Measurements from ENCODE around the gene LEPR.
A peak's percentile ranks its signal among the peaks of the same experiment; 100 is the strongest.

The LEPR gene

DNA sequence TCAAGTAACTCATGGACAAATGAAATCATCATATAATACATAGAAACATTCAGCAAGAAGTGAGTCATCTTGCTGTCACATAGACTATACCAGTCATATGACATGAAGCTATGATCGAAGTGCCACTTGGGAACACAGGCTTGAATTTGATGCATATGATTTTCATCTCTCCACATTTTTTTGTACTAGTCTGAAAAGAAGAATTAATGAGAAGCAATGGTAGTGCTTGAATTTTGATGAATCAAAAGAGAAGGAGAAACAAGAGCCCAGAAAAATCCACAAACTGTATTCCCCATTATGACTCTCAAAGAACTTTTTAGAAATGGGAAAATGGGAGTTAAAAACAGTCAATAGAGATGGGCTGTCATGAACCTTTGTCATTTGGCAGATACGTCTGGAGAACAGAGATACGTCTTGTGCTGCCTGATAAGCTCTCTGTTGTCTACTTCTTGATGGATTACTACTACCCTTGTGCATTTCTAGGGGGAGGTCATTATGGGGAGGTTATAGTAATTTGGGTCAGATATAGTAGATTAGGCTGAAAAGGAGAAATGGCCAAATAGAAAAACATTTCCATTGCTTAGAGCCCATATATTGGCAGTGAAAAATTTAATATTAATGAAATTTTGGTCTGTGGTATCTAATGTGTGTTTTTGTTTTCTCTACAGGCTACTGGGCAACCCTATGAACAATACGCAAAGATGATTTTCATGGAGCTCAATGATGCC is 8.0 kb upstream of the LEPR start:
- no peak for DNase-seq (ENCODE audit: low read depth in 2 of 2)

DNA sequence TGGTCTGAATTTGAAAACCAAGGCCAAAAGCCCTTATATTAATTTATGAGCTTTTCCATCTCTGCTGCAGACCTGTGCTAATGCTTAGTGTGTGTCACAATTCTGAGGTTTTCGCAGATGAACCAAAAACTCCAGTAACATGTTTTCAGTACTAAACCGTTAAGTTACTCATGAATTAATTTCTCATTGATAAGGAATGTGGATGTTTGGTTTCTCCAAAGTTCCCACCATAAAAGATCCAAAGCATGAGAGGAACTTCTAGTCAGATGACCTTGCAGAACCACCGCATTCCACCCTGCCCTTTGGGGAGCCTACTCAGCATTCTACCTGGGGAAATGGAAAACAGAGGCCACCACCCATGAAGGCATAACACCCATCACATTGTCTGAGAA is 7.5 kb upstream of the LEPR start:
- DNase-seq (ENCODE audit: low read depth in 2 of 2): no peak

DNA sequence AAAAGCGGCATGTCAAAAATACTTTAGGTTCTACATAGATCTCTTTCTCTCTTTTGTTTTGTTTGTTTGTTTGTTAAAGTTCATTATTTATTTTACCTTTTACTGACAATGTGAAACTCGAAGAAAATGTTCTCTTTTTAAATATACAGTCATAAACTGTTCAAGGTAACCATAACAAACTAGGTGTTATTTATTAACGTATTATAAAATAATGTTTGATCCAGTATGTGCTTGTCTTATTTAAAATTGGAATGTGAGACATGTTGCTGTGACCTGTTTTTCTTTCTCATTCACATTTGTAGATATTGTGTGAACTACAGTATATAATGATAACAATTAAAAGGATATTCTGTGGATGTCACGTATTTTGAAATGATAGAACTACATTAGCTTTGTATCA is 5.9 kb upstream of the LEPR start:
- DNase-seq (ENCODE audit: low read depth in 2 of 2): no peak

- DNase-seq (ENCODE audit: low read depth in 2 of 2): no peak
These were observed 3.7 kb upstream of the LEPR start for GRCh38 chr1:65416767-65417166.

DNA sequence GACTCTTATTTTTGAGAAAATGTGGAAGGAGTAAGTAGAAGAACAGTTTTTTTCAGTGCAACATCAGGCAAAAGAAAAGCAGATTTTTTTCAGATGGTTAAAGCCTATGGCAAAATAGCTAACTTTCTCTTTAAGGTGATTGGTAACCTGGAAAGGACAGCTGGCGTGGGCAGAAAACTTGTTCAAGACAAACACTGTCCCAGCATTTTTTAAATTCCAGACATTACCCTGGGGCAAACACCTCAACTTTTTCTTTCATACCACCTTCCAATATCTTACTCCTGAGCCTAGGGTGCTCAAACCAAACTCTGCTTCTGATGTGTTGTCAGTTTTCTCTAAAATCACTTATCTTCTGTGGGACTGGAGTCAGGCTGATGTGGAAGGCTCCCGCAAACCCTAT is 2.7 kb upstream of the LEPR start:
- no peak for DNase-seq (ENCODE audit: low read depth in 2 of 2)

DNA sequence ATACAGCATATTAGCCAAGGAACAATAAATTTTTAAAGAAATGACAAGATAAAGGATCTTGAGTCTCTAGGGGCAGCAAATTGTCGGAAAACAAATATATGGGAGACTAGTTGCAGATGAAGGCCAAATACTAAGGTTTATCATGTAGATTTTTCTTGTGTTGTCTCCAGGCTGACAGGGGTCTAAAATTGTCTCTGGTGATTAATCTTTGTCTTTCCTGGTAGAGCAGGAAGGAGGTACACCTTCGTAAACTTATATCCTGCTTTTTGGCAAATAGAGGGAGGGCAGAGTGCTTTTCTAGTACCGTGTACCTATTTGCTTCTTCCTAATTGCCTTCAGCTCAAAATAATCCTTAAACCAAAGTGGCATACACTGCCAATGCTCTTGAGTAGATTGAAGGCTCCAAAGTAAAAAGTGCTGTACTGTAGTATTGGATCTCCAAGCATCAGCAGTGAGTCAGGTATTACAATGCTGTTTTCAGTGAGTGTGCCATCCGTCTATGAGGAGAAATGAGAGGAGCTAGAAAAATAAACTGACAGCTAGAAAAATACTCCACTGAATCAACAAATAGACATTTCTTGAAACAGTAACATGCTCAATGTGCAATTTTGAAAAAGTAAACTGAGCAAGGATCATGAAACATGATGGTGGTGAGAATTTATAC is 1.8 kb upstream of the LEPR start:
- DNase-seq (ENCODE audit: low read depth in 2 of 2): no peak

DNA sequence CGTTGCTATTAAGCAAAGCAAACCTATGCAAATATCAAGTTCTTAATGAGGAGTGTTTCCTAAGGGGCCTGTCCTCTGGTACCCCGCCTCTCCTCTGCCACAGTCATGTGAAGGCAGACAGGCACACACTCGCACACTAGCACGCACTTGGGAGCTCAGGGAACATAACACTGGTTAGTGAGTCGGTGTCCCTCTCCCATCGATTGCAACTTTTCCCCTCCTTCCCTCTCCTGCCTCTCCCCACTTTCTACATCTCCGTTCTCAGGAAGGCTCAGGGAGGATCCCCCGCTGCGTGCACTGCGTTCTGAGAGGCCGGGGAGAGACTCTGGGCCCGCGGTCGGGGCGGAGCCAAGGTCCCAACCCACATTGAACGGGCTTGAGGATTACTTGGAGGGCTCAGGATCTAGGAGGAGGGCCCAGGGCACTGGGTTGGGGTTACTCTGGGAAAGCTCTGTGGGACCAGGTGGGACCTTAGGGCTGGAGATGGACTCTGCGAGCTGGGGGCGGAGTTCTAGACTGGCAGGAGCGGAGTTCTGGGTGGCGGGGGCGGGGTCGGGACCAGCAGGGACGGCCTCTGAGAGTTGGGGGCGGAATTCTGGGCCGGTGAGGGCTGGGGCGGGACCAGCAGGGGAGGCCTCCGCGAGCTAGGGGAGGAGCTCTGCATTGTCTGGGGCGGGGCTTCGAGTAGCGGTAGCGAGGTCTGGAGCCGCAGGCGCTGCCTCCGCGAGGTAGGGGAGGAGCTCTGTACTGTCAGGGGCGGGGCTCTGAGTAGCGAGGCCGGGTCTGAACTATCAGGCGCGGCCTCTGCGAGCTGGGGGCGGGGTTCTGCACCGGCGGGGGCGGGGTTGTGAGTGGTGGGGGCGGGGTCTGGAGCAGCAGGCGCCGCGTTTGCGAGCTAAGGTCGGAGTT is 533 bp upstream of the LEPR start:
- DNase-seq (ENCODE audit: low read depth in 2 of 2): peak; percentile 98

DNA sequence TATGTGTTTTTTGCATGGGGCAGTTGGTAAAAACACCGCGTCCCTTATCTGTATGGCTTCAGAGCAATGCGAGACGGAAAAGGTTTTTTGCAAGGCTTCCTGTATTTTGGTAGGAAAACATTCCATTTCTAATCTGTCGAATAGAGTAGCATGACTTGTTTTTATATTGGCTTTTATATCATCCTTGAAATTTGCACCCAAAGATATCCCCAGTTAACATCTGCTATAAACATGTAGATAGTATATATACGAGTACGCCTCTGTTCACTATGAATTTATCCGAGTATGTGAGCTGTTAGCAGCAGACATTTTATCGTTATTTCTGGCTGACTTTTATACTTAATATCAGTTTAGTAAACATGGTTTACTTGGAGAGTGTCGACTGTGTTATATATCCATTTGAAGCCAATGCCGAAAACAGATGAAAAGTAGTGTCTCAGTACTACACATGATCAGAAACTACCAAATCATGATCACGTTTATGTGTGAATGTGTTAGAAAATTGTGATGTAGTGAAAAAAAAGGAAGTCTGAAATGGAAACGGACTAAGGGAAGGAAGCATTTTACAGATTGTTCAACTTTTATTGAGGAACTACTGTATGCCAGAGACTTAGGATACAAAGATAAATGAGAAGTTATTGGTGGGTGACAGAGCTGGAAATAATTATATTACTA is 1.0 kb downstream of the LEPR start:
- DNase-seq (ENCODE audit: low read depth in 2 of 2): no peak

DNA sequence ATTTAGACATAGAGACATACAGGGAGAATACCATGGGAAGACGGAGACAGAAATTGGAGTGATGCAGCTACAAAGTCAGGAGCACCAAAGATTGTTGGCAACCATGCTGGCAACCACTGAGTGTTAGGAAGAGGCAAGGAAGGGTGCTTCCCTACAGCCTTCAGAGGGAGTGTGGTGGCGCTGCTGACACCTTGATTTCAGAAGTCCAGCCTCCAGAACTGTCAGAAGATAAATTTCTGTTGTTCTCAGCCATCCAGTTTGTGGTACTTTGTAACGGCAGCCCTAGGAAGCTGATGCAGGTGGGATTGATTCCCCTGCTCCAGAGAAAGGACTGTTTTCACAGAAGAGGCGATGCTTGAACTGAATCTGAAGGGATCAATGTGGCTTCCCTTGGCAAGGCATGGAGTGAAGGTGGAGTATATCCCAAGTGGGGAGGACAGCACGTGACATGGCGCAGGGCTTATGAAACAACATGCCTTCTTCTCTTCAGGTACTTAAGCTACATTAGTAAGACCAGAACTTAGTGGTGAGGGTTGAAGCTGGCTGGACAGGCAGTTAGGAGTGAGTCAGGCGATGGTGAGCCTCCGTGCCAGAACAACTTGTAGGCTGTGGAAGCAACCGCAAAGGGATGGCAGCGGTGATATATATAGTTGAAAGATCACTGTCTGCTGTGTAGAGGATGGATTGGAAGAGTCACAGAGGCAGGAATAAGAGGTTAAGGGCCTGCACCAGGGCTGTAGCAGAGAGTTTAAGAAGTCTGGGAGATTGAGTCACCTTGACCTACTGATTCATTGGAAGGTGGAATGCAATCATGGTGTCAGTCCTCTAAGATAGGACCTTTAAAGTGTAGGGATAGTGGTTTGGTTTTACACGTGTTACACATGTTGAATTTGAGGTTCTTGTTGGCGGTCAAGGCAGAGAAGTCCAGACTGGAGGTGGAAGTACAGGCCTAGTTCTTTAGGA is 2.1 kb downstream of the LEPR start:
- DNase-seq (ENCODE audit: low read depth in 2 of 2): no peak

DNA sequence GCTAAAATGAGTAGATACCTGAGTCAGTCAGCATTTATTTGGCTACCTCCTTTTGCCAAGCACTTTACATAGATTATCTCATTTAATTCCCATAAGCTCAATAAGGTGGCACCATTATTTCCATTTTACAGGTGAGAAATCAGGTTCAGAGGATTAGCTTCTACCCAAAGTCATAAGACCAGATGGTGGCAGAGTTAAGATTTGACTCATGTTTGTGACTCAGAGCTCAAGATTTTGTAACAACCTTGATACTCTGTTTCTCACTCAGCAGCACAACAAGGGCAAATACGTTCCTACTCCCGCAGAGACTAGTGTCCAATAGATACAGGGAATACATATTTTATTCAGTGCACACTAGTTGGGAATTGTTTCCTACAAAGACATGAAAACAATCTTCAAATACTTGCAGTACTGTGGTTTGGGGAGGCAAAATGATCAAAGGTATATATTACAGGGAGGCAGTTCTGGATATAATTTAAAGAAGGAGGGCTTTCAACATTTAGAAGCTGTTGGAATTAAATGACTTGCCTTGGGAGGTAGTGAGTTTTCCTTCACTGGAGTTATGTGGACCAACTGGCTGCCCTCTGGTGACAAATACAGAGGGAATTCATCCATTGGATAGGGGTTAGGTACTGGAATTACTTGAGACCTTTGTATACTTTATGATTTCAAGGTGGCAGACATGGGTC is 3.6 kb downstream of the LEPR start:
- DNase-seq (ENCODE audit: low read depth in 2 of 2): no peak

DNA sequence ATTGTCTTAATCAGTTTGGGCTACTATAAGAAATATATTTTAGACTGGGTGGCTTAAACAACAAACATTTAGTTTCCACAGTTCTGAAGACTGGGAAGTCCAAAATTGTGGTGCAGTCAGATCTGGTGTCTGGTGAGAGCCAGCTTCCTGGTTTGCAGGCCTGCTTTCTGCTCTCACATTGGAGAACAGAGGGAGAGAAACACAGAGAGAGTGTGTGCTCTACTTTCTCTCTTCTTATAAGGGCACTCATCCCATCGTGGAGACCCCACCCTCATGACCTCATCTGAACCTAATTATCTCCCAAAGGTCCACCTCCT is 4.1 kb downstream of the LEPR start:
- DNase-seq (ENCODE audit: low read depth in 2 of 2): no peak

- no peak for DNase-seq (ENCODE audit: low read depth in 2 of 2)
These were observed 4.5 kb downstream of the LEPR start for GRCh38 chr1:65425006-65425405.

DNA sequence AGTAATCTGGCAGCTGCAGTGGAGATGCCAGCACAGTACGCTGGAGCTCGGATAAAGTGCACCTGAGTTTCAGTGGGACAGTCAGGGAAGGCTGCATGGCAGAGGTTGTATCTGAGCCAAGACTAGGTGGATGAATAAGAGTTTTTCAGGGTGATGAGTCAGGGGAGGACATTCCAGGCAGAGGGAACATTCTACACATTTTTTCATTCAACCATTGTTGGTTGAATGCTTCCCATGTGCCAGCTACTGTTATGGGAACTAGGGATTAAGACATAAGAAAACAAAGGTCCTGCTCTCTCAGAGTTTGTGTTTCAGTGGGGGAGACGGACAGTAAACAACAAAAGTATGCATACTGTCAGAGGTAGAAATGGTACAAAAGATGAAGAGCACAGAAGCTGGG is 5.2 kb downstream of the LEPR start:
- no peak for DNase-seq (ENCODE audit: low read depth in 2 of 2)

DNA sequence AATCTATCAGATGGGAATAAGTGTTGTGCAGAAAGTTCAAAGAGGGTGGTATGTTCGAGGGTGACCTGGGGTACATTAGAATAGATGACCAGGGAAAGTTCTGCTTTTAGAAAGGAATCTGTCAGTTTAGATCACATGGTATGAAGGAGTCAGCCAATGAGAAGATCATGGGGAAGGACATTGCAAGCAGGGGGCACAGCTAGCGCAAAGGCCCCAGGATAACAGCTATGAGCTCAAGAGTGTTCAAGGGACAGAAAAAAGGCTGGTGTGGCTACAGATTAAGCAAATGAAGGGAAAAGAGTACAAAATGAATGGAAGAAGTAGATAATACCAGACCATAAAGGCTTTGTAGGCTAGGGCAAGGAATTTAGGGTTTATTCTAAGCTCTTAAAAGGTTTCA is 8.6 kb downstream of the LEPR start:
- DNase-seq (ENCODE audit: low read depth in 2 of 2): no peak

DNA sequence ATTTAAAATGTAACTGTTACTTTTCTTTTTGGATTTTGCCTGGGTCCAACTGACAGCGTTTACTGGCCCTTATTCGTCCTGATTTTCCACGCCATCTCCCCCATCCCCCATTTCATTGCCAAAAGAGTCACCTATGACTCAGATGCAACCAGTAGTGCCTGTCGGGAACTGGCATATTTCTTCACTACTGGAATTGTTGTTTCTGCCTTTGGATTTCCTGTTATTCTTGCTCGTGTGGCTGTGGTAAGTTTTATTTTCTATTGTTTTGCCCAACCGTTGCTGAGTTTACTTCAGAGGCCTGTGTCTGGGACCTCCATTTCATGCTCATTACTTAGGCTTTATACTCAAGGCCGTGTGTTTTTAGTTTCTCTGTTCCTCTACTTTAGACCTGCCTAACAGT is 9.3 kb downstream of the LEPR start:
- DNase-seq (ENCODE audit: low read depth in 2 of 2): no peak

DNA sequence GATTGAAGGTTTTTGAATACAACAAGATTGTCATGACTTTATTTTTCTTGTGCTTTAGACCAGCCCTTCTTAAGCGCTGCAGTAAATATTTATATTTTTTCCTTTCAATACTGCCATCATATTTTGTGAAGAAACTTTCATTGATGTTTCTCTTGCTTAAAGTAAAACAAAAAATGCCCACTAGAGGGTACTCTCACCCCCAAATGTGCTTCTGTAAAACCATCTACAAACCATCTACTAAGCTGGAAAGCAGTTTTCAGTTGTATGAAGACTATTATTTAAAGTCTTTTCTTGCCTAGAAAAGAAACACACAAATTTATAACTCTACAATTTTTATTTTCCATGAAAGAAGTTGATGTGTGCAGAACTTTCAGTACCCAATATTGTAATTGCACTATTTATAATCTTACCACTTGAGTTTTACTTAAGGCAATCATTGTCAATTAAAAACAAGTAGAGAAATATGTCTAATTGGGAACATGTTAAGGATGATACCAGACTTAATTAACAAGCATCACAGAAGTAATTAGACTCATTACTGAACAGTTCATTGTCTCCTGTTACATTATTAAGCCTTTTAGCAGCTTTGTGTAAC is 10.7 kb downstream of the LEPR start:
- DNase-seq (ENCODE audit: low read depth in 2 of 2): no peak

- no peak for DNase-seq (ENCODE audit: low read depth in 2 of 2)
These were observed 12.4 kb downstream of the LEPR start for GRCh38 chr1:65432918-65433317.

- DNase-seq (ENCODE audit: low read depth in 2 of 2): no peak
These were observed 13.8 kb downstream of the LEPR start for GRCh38 chr1:65434255-65434654.

DNA sequence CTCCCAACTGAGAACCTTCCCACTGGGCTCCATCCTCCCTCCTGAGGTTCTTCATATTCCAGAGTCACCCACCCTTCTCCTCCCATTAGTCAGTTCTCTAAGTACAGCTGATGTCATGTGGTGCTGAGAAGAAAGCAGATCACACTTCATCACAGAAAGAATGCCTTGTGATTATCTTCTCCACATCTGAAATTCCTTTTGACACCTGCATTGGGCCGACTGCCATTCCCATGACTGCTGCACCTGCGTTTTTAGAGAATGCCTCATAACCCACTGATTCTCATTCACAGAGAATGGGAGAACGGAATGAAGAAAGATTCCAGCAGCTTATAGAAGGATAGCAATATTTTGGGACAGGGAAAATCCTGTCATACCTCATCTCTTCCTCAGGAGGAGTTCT is 14.3 kb downstream of the LEPR start:
- no peak for DNase-seq (ENCODE audit: low read depth in 2 of 2)

DNA sequence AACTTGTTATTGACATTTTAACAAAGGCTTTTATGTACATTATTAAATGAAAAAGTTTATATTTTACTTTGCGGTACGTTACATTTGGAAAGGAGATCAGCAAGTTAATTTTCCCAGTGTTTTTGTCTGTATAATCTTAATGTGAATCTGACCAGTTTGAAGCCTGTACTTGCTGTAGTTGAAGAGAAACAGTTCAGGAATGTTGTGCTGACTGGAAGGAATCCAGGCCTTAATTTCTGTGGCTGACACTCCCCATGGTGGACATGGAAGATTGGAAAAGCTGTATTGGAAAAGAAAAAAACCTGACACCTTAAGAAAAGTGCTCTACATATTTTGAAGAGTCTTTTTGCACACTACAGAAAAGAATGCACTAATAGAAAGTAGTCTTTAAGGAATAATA is 15.5 kb downstream of the LEPR start:
- no peak for DNase-seq (ENCODE audit: low read depth in 2 of 2)
